ENCODE results near the gene BCR.

DNA sequence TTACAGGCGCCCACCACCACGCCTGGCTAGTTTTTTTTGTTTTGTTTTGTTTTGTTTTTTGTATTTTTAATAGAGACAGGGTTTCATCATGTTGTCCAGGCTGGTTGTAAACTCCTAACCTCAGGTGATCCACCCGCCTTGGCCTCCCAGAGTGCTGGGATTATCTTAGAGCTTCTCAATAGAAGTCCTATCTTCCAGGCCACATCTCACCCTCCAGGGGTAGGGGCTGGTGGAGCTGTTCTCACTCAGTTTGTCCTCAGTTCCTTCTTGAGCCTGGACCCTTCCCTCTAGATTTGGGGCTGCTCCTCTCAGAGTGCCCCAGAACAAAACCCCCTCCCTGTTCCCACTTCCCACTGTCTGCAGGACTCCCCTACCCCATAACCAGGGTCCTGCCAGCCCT is 31.3 kb downstream of the BCR start:
- TF ChIP-seq POLR2A (IDR thresholded peaks at IDR 0.05; ENCODE audit: low read length) = no peak
- TF ChIP-seq GATA1 (IDR thresholded peaks at IDR 0.05; ENCODE audit: low read depth, low read length) = no peak
